HepG2 (cell line): ENCODE data around the gene SLC6A6. TPM values are rescaled to one million over a fixed set of nuclear protein-coding genes. Genes with fewer than 3 reads are reported as not detected.

Experiments used
- ARNTL ChIP-seq: sonication (generic); formaldehyde crosslinking; IDR thresholded peaks from 2 replicates; pipeline ENCODE4 v1.4.0; 2020; ENCODE audit warnings: mild to moderate bottlenecking, missing genetic modification reagents
- CEBPG ChIP-seq: IDR thresholded peaks from 2 replicates; pipeline ENCODE4 v1.6.1; 2016
- ELF3 ChIP-seq: IDR thresholded peaks from 2 replicates; pipeline ENCODE4 v1.6.1; 2016; ENCODE audit warnings: missing genetic modification reagents, missing compliant biosample characterization
- ETV5 ChIP-seq: IDR thresholded peaks from 2 replicates; pipeline ENCODE4 v1.6.1; 2018; ENCODE audit warnings: missing biosample characterization, missing genetic modification reagents, inconsistent platforms, borderline replicate concordance
- MAFK ChIP-seq, 2 experiments: IDR thresholded peaks in 1 of 2; conservative IDR thresholded peaks in 1 of 2; 2 replicates each; pipeline ENCODE4 v1.6.1; 2011; ENCODE audit warnings: improper control_type of control experiment in 2 of 2, low read length in 2 of 2
- MTA3 ChIP-seq: sonication (generic); formaldehyde crosslinking; IDR thresholded peaks from 2 replicates; pipeline ENCODE4 v1.4.0; 2020; ENCODE audit warnings: missing genetic modification reagents
- SATB2 ChIP-seq: sonication (generic); formaldehyde crosslinking; IDR thresholded peaks from 2 replicates; pipeline ENCODE4 v1.5.0; 2020; ENCODE audit warnings: missing genetic modification reagents
- TBX2 ChIP-seq: sonication (generic); formaldehyde crosslinking; IDR thresholded peaks from 2 replicates; pipeline ENCODE4 v1.5.0; 2020; ENCODE audit warnings: missing genetic modification reagents, mild to moderate bottlenecking, borderline replicate concordance
- XRCC5 ChIP-seq: fragments of 200-400 bp; formaldehyde crosslinking; optimal IDR thresholded peaks from 2 replicates; pipeline ENCODE3; 2017; ENCODE audit warnings: mild to moderate bottlenecking, low read length
- ZMAT3 ChIP-seq: sonication (generic); formaldehyde crosslinking; conservative IDR thresholded peaks from 2 replicates; pipeline ENCODE4 v1.7.0; 2021; ENCODE audit warnings: missing genetic modification reagents
- ZNF292 ChIP-seq: sonication (generic); formaldehyde crosslinking; IDR thresholded peaks from 2 replicates; pipeline ENCODE4 v1.8.1; 2022; ENCODE audit warnings: mild to moderate bottlenecking, low read depth, missing genetic modification reagents, borderline replicate concordance
- ZNF614 ChIP-seq: IDR thresholded peaks from 2 replicates; pipeline ENCODE4 v1.6.1; 2018; ENCODE audit warnings: missing biosample characterization, missing genetic modification reagents, inconsistent platforms, borderline replicate concordance
- ZNF670 ChIP-seq: sonication (generic); formaldehyde crosslinking; IDR thresholded peaks from 2 replicates; pipeline ENCODE4 v1.8.0; 2022; ENCODE audit warnings: mild to moderate bottlenecking, missing genetic modification reagents, borderline replicate concordance
- ZNF7 ChIP-seq: IDR thresholded peaks from 2 replicates; pipeline ENCODE4 v1.6.1; 2016; ENCODE audit warnings: missing biosample characterization, missing genetic modification reagents
- ZNF75D ChIP-seq: sonication (generic); formaldehyde crosslinking; IDR thresholded peaks from 2 replicates; pipeline ENCODE4 v1.8.1; 2023; ENCODE audit warnings: missing genetic modification reagents, mild to moderate bottlenecking, borderline replicate concordance
- polyA plus RNA-seq, 8 experiments: library from polyadenylated mRNA; depleted of rRNA in 3 of 8; stranded (reverse) in 7 of 8; unstranded in 1 of 8; fragments of >200 nt; fragmentation: Illumina TruSeq in 4 of 8; extraction: Trizol in 4 of 8; gene quantifications; 2 replicates each; pipeline versions ENCODE4 v1.2.1 to v1.2.3, GENCODE V29; 2011 to 2016; ENCODE audit warnings: low read depth in 4 of 8, missing spikeins in 1 of 8, mixed read lengths in 1 of 8; ENCODE audit not compliant: insufficient read depth in 1 of 8
- total RNA-seq, 5 experiments: library from RNA; depleted of rRNA; stranded (reverse); fragments of >200 nt; fragmentation: Illumina TruSeq; extraction: Trizol; gene quantifications; 2 replicates each; pipeline ENCODE4 v1.2.3, GENCODE V29; 2016; ENCODE audit warnings: low read depth in 1 of 5
- TF ChIP-seq, protein P1 (sequence below): sonication (generic); formaldehyde crosslinking; IDR thresholded peaks from 2 replicates; pipeline ENCODE4 v1.5.1; 2020; ENCODE audit warnings: mild to moderate bottlenecking, missing genetic modification reagents, moderate library complexity
- TF ChIP-seq, protein P2 (sequence below): IDR thresholded peaks from 2 replicates; pipeline ENCODE4 v1.4.0; 2020; ENCODE audit warnings: mild to moderate bottlenecking, missing genetic modification reagents
- TF ChIP-seq, protein P3 (sequence below): sonication (generic); formaldehyde crosslinking; IDR thresholded peaks from 2 replicates; pipeline ENCODE4 v1.4.0; 2020; ENCODE audit warnings: missing genetic modification reagents, borderline replicate concordance

SLC6A6 gene
- total and polyA plus RNA-seq, 2 of the 13 experiments (the other 11 are each of a cell fraction or from before 2014, with no cell fraction given): 14.1 to 20.7 TPM

DNA sequence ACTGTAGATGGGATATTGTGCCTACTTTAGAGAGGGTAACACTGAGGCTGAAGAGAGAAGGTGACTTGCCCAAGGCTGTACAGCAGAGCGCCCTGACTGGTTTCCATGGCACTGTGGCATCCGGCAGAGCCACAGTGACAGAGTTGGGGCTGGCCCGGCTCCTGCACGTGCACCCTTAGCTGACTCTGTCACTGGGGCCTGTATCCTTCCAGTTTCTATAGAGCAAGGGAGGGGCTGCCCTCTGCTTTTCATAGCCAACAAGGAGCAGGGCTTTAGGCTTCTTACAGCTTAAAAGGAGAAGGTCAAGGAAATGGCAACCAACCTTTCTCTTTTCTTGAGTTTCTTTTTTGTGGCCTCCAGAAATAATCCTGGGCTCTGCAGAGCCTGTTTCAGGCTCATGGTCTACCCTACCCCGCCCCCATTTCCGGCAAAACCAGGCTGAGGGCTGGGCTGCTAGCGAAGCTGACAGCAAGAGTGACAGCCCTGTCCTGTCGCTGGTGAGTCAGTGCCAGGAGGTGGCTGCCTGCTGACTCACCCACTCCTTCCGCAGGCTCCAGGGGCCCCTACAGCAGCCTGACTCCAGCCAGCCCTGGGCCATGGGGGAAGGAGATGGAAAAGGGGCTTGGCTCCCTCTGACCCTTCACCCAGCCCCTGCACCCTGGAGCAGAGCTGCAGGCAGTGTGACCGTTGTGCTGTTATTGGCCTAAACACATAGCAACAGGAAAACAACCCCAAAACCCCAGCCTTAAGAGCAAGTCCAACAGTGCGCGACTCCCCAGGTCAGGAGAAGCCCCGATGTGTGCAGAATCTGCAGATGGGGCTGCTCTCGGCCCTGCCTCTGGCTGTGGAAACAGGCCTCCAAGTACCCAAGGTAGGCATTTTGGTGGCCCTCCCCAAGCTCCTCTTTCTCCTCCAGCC lies 29.8 kb downstream of the SLC6A6 start (continued):
- TF ChIP-seq, protein P1, sequence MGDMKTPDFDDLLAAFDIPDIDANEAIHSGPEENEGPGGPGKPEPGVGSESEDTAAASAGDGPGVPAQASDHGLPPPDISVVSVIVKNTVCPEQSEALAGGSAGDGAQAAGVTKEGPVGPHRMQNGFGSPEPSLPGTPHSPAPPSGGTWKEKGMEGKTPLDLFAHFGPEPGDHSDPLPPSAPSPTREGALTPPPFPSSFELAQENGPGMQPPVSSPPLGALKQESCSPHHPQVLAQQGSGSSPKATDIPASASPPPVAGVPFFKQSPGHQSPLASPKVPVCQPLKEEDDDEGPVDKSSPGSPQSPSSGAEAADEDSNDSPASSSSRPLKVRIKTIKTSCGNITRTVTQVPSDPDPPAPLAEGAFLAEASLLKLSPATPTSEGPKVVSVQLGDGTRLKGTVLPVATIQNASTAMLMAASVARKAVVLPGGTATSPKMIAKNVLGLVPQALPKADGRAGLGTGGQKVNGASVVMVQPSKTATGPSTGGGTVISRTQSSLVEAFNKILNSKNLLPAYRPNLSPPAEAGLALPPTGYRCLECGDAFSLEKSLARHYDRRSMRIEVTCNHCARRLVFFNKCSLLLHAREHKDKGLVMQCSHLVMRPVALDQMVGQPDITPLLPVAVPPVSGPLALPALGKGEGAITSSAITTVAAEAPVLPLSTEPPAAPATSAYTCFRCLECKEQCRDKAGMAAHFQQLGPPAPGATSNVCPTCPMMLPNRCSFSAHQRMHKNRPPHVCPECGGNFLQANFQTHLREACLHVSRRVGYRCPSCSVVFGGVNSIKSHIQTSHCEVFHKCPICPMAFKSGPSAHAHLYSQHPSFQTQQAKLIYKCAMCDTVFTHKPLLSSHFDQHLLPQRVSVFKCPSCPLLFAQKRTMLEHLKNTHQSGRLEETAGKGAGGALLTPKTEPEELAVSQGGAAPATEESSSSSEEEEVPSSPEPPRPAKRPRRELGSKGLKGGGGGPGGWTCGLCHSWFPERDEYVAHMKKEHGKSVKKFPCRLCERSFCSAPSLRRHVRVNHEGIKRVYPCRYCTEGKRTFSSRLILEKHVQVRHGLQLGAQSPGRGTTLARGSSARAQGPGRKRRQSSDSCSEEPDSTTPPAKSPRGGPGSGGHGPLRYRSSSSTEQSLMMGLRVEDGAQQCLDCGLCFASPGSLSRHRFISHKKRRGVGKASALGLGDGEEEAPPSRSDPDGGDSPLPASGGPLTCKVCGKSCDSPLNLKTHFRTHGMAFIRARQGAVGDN: peak; percentile 86
- TF ChIP-seq, protein P2, sequence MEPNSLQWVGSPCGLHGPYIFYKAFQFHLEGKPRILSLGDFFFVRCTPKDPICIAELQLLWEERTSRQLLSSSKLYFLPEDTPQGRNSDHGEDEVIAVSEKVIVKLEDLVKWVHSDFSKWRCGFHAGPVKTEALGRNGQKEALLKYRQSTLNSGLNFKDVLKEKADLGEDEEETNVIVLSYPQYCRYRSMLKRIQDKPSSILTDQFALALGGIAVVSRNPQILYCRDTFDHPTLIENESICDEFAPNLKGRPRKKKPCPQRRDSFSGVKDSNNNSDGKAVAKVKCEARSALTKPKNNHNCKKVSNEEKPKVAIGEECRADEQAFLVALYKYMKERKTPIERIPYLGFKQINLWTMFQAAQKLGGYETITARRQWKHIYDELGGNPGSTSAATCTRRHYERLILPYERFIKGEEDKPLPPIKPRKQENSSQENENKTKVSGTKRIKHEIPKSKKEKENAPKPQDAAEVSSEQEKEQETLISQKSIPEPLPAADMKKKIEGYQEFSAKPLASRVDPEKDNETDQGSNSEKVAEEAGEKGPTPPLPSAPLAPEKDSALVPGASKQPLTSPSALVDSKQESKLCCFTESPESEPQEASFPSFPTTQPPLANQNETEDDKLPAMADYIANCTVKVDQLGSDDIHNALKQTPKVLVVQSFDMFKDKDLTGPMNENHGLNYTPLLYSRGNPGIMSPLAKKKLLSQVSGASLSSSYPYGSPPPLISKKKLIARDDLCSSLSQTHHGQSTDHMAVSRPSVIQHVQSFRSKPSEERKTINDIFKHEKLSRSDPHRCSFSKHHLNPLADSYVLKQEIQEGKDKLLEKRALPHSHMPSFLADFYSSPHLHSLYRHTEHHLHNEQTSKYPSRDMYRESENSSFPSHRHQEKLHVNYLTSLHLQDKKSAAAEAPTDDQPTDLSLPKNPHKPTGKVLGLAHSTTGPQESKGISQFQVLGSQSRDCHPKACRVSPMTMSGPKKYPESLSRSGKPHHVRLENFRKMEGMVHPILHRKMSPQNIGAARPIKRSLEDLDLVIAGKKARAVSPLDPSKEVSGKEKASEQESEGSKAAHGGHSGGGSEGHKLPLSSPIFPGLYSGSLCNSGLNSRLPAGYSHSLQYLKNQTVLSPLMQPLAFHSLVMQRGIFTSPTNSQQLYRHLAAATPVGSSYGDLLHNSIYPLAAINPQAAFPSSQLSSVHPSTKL (CRISPR knock-in tag): peak; percentile 56; the same call in 1 of the 2 replicates
- 0 out of 2 replicates have a peak, but pooled peaks have one; percentile 27 for TF ChIP-seq ARNTL (CRISPR knock-in tag)
- TF ChIP-seq ZNF292 (CRISPR knock-in tag): peak; percentile 94
- no peak for TF ChIP-seq SATB2 (CRISPR knock-in tag)
- peak; percentile 41; the same call in 1 of the 2 replicates for TF ChIP-seq ZNF614 (CRISPR knock-in tag)
- no peak for TF ChIP-seq ZNF670 (CRISPR knock-in tag)
- 0 out of 4 replicates have a peak, but pooled peaks of 1 of the 2 experiments have one; percentile 7 for TF ChIP-seq MAFK (conservative IDR thresholded peaks at IDR 0.05 in 1 of 2, IDR thresholded peaks at IDR 0.05 in 1 of 2; ENCODE audit: low read length in 2 of 2)
- TF ChIP-seq ZMAT3 (CRISPR knock-in tag): peak; percentile 52; the same call in 1 of the 2 replicates
- TF ChIP-seq ZNF7 (CRISPR knock-in tag): no peak
- peak; percentile 92 for TF ChIP-seq ETV5 (CRISPR knock-in tag)
- TF ChIP-seq ELF3 (CRISPR knock-in tag): peak; percentile 80
- TF ChIP-seq MTA3 (CRISPR knock-in tag): no peak
- no peak for TF ChIP-seq ZNF75D (CRISPR knock-in tag)
- TF ChIP-seq XRCC5: peak; percentile 62
- peak; percentile 69; the same call in 1 of the 2 replicates for TF ChIP-seq TBX2 (CRISPR knock-in tag)
- TF ChIP-seq, protein P3, sequence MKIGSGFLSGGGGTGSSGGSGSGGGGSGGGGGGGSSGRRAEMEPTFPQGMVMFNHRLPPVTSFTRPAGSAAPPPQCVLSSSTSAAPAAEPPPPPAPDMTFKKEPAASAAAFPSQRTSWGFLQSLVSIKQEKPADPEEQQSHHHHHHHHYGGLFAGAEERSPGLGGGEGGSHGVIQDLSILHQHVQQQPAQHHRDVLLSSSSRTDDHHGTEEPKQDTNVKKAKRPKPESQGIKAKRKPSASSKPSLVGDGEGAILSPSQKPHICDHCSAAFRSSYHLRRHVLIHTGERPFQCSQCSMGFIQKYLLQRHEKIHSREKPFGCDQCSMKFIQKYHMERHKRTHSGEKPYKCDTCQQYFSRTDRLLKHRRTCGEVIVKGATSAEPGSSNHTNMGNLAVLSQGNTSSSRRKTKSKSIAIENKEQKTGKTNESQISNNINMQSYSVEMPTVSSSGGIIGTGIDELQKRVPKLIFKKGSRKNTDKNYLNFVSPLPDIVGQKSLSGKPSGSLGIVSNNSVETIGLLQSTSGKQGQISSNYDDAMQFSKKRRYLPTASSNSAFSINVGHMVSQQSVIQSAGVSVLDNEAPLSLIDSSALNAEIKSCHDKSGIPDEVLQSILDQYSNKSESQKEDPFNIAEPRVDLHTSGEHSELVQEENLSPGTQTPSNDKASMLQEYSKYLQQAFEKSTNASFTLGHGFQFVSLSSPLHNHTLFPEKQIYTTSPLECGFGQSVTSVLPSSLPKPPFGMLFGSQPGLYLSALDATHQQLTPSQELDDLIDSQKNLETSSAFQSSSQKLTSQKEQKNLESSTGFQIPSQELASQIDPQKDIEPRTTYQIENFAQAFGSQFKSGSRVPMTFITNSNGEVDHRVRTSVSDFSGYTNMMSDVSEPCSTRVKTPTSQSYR (CRISPR knock-in tag): peak; percentile 86; the same call in 1 of the 2 replicates
- 0 out of 2 replicates have a peak, but pooled peaks have one; percentile 9 for TF ChIP-seq CEBPG (CRISPR knock-in tag)
